Activated CD4-positive, alpha-beta T cell treated with anti-CD3 and anti-CD28 coated beads, Interleukin-2, amount 50 U/mL, for 4 hours (primary cell): ENCODE data around the gene ANXA9.

ENCODE experiments used
- DNase-seq, 2 experiments: peaks; one replicate each; pipeline ENCODE4 v3.0.0-alpha.2; 2020

ANXA9 gene, protein sequence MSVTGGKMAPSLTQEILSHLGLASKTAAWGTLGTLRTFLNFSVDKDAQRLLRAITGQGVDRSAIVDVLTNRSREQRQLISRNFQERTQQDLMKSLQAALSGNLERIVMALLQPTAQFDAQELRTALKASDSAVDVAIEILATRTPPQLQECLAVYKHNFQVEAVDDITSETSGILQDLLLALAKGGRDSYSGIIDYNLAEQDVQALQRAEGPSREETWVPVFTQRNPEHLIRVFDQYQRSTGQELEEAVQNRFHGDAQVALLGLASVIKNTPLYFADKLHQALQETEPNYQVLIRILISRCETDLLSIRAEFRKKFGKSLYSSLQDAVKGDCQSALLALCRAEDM

GRCh38 chr1:150981805-150982712 lies at the start of gene ANXA9:
ANXA9 (plus strand) TSS chr1:150982292; CDS start chr1:150983106, 814 bp downstream.
- no peak for DNase-seq

DNA sequence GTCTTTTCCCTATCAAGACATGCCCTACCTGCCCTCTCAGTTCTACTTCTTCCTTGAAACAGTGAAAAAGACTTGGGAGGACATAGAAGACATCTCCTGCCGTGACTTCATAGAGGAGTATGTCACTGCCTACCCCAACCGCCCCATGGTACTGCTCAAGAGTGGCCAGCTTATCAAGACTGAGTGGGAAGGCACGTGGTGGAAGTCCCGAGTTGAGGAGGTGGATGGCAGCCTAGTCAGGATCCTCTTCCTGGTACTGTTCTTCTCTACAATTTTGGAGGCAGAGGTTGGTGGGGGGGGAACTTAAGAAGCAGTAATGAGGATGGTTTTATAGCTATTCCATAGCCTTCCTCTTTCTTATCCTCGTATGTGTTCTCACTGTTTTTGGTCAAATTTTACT lies 37.2 kb upstream of the ANXA9 start:
- DNase-seq = no peak

- DNase-seq = no peak
These were observed 27.4 kb upstream of the ANXA9 start for GRCh38 chr1:150954708-150955107.

DNA sequence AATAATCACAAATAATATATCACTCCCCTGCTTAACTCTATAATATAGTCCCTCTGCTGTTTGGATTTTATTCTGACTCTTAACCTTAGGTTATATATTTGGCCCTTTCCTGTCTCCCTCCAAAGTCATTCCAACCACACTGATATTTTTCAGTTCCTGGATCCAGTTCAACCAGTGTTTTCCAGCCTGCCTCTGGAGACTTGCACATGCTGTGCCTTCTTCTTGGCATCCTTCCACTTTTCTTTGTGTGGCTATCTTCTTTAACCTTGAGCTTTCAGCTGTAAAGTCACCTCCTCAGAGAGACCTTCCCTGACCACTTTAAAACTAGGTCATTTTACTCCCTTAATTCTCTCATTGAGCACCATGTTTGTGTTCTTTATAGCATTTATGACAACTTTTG lies 26.8 kb upstream of the ANXA9 start:
- DNase-seq = no peak

DNA sequence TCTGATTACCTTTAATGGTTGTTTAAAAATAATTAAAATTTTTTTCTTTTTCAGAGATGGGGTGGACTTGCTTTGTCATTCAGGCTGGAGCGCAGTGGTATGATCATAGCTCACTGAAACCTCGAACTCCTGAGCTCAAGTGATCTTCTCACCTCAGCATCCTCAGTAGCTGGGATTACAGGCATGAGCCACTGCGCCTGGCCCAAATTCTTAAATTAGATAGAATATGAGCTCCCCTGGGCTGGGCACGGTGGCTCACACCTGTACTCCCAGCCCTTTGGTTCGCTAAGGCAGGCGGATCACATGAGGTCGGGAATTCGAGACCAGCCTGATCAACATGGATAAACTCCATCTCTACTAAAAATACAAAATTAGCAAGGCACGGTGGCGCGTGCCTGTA lies 24.4 kb upstream of the ANXA9 start:
- DNase-seq = no peak

GRCh38 chr1:150960646-150961045 lies 21.4 kb upstream of the ANXA9 start:
- DNase-seq = no peak

DNA sequence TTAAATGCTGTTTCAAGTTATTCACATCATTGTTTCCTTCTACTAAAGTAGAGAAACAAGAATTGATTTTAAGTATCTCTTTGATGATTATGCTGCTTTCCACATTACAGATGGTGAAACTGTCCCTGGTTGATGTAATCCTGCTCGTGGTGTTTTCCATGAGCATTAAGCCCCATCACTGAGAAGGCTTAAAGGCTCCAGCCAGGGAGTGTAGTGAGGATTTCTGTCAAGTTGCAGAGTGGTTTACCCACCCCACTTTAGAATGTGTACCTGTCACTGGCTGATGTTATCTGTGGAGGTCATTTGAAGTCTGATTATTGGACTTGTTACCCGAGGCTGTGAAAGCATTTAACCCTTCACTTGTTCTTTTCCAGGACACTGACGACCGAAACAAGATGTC lies 20.3 kb upstream of the ANXA9 start:
- DNase-seq = no peak

GRCh38 chr1:150963321-150964163 lies 18.6 kb upstream of the ANXA9 start:
- no peak for DNase-seq

- no peak for DNase-seq
These were observed 18.0 kb upstream of the ANXA9 start for GRCh38 chr1:150964164-150964489.

- DNase-seq = no peak
These were observed 16.5 kb upstream of the ANXA9 start for GRCh38 chr1:150965605-150966004.

DNA sequence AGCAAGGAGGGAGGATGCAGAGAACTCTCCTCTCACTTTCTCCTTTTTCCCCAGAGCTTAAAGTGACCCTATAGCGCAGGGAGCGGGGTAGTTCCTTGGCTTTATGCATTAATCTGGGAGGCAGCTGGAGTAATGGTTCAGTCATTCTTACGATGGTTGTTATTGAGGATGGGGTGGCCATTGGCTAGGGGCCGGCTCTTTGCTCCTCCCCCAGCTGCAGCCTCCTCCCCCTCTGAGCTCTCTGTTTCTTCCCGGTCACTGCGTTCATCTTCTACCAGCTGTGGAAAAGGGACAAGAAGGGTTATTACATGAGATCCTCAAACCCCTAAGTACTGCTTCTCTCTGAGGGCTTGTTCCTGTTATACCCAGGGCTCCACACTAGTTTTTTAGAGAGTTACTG lies 16.1 kb upstream of the ANXA9 start:
- no peak for DNase-seq

DNA sequence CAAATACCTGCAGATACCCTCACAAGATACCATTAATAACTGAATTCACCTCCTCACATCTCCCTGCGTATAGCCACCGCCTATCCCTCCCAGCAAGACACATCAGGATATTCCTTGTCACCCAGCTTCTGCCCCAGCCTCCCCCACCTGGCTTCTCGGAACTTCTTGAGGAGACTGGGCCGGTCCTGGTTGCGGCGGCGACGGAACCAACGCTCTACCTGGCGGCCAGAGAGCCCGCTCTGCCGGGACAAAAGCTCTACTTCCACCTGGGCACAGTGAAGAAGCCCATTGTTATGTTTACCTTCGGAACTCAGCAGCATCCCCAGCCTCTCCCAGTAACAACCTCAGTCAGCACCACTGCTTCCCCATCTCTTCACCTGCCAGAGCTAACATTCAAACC lies 14.2 kb upstream of the ANXA9 start:
- no peak for DNase-seq

DNA sequence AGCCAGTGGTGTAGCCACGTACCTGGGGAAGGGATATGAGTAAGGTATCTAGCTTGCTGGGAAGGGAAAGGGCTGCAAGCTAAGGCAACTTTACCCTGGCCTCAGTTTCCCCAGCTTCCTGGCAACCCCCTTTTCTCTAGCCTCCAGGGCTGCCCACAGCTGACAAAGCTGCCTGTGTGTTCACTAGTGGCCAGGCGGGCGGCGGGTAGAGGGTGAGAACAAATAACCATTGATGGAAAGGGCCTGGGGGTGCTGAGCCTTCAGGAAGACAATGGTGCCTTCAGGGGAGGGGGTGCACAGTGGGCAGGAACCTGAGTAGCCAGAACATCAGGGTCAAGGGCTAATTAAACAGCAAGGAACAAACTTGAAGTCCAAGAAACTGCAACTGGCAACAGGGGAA lies 13.6 kb upstream of the ANXA9 start:
- DNase-seq = no peak

- DNase-seq = no peak
These were observed 12.5 kb upstream of the ANXA9 start for GRCh38 chr1:150969626-150970025.

- DNase-seq = no peak
These were observed 11.1 kb upstream of the ANXA9 start for GRCh38 chr1:150970808-150971582.

DNA sequence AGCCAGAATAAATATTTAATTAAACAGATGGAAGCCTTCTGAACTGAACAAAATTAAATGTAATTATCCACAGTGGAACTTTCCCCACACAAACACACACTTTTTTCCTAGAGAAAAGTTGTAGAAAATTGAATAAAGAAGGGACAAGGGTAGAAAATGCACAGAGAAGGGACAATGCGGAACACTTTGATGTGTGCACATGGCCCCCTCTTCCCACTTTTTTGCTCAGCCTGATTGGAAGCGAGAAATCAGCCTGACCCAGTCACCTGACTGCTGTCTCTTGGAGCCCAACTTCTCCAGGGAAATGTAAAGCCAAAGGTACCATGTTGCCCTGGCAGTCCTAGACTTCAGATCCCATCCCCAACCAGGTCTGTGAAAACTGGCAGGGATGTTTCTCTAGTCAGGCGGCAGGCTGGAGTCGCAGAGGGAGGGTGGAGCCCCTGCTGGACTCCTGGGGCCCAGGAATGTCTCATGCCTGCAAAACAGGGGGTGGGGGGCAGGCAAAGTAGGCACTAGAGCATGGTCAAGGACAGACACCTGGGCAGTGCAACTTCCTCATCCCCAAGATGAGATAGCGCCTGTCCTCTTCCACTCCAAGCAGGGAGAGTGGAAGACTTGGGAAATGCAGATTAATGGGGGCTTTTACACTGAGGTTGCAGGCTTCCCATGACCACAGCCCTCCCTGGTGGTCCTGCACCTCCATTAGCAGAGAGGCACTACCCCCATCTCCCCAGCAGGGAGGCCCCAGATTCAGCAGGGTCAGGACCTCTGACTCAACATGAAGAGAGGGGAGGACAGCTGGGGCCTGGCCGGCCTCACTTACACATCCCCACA lies 10.3 kb upstream of the ANXA9 start:
- DNase-seq = no peak

DNA sequence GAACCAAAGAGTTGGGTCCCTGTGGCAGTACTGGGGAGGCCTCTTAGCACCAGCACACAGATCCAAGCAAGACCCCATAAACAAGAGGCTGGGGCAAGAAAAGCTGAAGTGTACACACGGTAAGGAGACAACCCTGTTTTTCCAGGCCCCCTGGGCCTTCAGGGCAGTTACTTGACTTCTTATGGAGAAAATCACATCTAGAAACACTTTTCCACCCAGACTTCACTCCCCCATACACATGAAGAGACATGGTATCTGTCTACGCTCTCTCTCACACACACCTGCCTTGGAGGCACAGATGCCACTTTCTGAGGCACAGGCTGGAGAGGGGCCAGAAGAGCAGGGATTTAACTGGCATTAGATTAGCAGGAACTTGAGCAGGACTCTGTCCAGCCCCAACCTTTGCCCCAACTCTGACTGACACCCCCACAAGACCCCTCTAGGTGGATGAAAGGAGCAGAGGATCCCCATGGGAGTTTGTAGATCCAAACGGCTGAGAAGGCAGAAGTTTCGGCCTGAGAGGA lies 9.6 kb upstream of the ANXA9 start:
- no peak for DNase-seq

DNA sequence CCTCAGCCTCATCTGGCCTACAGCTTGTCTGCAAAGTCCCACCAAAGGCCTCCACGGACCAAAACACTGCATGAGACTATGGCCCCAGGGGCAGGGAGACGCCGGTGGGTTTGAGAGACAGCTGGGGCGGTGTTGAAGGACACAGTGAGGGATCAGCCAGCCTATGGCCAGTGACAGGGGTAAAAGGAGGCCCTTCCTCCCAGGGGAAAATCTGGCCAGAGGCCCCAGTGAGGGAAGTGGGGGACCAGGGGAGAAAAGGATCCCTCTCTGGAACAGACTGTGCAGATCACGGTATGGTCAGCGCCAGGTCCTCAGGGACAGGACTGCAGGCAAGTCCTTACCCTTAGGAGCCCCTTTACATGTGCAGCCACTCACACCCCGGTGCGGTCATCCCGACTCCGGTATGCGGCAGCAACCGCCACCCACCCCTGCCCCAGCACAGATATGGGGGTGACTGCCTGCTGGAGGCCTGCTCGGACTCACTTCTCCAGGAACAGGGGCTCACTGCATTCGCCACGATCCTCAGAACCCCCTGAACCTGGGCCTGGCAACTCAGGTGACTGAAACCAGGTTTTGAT lies 8.7 kb upstream of the ANXA9 start:
- no peak for DNase-seq

DNA sequence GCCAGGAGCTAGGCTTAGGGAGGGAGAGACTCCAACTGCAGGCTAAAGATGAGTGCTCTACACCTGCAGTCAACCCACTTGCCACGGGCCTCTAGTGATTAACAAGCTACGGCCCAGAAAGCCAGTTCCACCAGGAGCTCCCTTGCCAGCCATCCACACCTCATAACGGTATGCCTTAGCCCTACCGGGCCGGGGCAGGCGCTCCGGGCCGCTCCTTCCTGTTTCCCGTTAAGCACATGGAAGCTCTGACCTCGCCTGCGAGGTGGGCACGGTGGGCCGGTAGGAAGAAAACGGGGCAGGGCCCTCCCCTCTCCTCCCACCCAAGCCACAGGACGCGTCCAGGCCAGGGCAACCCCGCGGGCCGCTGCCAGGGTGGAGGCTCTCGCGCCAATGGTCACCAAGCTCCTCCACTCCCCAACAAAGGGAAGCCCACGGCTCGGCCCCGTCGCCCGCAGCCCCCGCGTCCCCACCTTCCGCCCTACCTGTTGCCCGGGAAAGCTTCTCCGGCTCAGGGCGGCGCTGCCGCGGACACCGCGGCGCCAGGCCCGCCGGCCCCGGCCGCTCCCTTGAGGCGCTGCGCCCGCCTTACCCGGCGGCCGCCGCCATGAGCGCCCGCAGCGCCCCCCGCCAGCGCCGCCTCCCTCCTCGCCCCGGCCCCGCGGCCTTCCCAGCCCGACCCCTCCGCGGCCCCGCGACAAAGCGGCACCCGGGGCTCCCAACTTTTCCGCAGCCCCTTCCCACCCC lies 8.1 kb upstream of the ANXA9 start:
- DNase-seq = peak; percentile 32 to 33
